Fibroblast of skin of scalp (primary cell): Measurements from ENCODE around the gene WDFY4.

Source experiments
- DNase-seq: peaks from one replicate; pipeline ENCODE4 v3.0.0-alpha.2; 2013

WDFY4 gene

GRCh38 chr10:48656241-48656913, 28.3 kb upstream of the WDFY4 start:
- DNase-seq = peak; percentile 88

DNA sequence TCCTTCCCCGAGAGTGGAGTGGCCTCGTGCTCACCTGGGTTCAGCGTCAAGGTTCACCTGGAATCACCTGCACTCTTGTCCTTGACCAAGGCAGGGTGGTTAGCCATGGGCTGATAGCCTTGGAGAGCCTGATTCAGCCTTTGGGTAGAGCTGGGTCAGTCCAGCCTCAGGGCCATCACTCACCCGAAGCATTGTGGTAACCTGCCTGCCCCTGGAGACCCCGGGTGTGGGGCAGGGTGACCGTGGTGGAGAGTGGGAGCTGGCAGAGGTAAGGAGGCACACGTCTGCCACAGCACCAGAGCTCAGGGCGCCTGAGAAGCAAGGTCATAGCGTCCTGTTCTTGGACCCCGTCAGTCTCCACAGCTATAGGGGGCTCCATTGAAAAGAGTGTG, 27.8 kb upstream of the WDFY4 start:
- DNase-seq = no peak

- no peak for DNase-seq
These were observed 27.3 kb upstream of the WDFY4 start for GRCh38 chr10:48657416-48657815.

- DNase-seq = peak; percentile 61
These were observed 26.3 kb upstream of the WDFY4 start for GRCh38 chr10:48658243-48658974.

- no peak for DNase-seq
These were observed 25.8 kb upstream of the WDFY4 start for GRCh38 chr10:48658975-48659269.

GRCh38 chr10:48659790-48660189, 24.9 kb upstream of the WDFY4 start:
- no peak for DNase-seq

DNA sequence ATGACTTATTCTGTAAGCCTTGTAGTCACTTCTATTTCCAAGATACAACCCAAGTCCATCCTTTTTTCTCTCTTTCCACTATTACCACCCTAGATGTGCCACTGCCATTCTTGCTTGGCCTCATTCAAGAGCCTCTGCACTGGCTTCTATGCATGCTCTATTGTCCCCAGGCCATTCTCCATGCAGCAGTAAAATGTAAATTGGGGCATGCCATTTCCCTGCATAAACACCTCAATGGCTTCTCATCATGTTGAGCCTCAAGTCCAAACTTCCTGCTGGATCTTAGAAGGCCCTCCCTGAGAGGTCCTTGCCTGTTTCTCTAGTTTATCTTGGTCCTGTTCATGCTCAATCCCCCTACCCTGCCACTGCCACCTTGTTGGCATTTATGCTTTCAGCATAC, 23.2 kb upstream of the WDFY4 start:
- DNase-seq = no peak

DNA sequence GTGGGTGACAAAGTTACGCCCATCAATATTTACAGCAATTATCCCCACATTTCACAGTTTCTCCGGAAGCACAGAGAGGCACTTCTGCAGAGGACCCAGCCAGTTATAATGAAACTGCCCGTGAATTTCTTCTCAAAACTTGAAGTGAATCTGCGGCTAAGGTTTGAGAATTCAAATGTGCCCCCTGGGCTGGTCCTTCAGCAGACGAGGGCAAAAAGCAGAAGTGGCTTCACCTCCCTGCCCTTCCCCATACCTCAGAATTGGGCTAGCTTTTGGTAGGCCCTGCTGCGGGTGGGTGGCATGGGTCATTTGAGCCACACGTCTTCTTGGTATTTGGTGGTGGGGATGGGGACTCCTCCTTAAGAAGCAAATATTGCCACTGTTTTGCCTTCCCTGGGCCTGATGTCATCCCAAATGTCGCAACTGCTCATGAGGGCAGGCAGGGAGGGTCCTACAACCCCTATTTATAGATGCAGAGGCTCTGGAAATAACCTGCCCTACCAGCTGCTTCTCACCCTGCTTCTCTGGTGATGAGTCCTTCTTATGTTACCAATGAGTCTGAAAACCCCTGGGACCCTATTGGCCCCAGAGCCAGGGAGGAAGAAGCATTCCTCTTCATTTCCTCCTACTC, 16.6 kb upstream of the WDFY4 start:
- DNase-seq = no peak

DNA sequence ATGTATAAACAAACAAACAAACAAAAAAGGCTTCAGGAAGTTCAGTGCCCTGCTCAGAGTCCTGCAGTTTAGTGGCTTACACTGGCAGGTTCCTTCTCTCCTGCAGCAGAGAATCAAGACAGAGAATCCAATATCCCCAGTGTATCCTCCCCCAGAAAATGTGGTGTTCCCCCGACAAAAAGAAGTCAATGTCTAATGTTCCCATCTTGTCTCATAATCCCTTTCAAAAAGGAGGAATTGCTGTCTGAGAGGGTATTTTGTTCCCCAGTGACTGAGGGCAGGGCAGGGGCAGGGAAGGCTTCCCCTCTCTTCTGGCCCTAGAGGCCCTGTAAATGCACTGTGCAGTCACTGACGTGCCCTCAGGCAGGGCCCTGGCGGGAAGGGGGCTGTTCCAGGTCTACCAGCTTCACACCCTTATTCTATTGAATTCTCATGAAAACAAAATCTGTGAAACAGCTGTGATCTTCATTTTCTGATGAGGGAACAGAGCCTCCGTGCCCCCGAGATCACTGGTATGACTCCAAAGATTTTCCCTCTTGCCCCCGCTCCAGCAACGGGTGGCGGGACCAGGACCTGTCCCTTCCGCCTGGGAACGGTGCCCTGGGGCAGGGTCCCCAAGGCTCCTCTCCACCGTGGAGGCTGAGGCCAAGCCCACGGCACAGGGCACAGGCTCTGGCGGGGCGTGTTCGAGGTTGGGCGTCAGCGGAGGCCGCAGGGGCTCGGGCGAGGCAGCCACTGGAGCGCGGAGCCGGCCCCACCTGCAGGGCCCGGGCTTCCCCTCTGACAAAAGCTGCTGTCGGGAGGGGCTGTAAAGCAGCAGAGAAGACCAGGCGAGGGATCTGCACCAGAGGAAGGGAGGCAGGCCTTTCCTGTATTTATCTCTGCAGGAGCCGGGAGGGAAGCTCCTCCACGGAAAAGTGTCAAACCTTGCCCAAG, 13.4 kb upstream of the WDFY4 start:
- DNase-seq = no peak

GRCh38 chr10:48671914-48672595, 12.6 kb upstream of the WDFY4 start:
- no peak for DNase-seq

DNA sequence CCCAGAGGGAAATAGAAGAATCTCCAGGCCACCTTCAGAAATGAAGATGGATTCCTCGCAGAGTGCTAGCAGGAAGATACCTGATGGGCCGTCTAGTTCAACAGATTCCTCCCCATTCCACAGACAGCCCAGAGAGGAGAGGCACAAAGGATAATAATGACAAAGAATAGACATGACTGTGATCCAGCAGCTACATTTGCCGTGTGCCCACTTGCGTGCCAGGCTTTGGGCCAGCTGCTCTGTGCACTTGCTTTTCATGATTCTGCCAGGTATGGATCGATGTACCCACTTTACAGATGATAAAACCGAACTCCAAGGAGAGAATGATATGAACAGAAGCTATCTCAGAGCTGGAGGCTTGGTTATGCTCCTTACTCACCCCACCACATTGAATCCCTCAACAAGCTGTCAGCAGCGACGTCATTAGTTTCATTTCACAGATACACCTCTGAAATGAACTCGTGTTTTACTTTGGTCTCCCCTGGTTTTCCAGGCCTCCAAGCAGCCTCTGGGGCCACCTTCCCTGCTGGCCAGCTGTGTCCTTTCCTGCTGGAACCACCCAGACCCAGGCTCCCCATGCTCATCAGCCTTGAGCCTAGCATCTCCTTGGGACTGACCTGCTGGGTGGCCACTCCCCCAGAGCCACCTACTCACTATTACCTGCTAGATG, 11.9 kb upstream of the WDFY4 start:
- no peak for DNase-seq

DNA sequence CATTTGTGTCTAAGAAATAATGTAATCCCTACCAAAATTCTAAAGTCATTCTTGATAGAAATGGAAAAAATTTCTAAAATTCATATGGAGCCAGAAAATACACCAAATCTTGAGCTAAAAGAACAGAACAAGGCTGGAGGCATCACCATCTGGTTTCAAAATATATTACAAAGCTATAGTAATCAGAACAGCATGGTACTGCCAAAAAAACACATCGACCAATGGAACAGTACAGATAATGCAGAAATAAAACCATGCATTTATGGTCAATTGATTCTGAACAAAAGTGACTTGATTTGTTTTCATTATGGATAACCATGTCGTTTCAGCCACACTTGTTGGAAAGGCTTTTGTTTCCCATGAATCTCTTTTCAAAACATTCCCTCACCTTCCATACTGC, 7.0 kb upstream of the WDFY4 start:
- no peak for DNase-seq

GRCh38 chr10:48678041-48678440, 6.6 kb upstream of the WDFY4 start:
- no peak for DNase-seq

GRCh38 chr10:48681740-48682139, 2.9 kb upstream of the WDFY4 start:
- no peak for DNase-seq

- DNase-seq = no peak
These were observed 2.4 kb upstream of the WDFY4 start for GRCh38 chr10:48682265-48682664.

DNA sequence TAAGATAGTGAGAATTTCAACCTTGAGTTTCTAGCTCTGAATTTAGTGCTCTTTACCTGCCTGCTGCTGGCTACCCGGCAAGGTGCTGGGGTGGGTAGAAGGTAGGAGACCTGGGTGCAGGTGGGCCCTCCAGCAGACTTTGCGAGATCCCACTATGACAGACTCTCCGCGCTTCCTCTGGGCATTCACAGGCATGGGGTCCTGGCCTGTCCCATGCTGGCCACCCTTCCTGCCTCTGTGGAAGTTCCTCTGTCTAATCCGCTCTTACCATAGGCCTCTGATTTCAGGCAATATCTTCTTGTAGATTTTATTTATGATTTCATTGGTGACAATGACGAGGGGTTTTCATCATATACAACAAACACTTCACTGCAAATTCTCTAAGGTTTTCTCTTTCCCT, 1.2 kb upstream of the WDFY4 start:
- DNase-seq = no peak

GRCh38 chr10:48683868-48684267, 805 bp upstream of the WDFY4 start:
- no peak for DNase-seq

GRCh38 chr10:48684463-48684791, 246 bp upstream of the WDFY4 start:
- no peak for DNase-seq

DNA sequence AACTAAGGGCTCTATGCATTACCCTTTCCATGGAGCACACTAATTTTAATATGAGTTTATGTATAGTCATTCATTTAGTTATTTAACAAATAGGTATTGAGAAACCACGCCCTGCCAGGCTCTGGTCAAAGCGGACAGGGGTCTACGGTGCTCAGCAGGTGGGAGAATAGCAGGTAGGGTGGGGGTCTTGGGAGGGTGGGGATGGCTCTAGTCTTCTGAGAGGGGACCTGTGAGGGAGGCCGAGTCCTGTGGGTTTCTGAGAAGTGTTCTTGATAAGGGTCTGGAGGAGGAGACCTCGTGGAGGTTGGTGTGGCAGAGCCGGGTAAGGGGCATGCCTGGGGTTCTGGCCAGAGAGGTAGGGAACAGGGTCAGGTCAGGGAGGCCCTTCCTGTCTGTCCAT, 1.1 kb downstream of the WDFY4 start:
- DNase-seq = no peak

GRCh38 chr10:48690791-48691660, 6.4 kb downstream of the WDFY4 start:
- DNase-seq = no peak
